H1 (cell line): ENCODE results near the gene GPSM1. TPM values are rescaled to one million over a fixed set of nuclear protein-coding genes. Genes with fewer than 3 reads are reported as not detected.

Experiments used
- FOSL1 ChIP-seq: IDR thresholded peaks from 2 replicates; pipeline ENCODE4 v1.6.1; 2011; ENCODE audit warnings: mild to moderate bottlenecking, low read depth, low read length, moderate library complexity; ENCODE audit not compliant: insufficient read depth
- GABPA ChIP-seq: IDR thresholded peaks from 2 replicates; pipeline ENCODE4 v1.6.1; 2011; ENCODE audit warnings: mild to moderate bottlenecking, low read length, moderate library complexity, borderline replicate concordance; ENCODE audit not compliant: insufficient read depth
- POU5F1 ChIP-seq: IDR thresholded peaks from 2 replicates; pipeline ENCODE4 v1.6.1; 2011; ENCODE audit warnings: low read depth, mild to moderate bottlenecking, low read length, moderate library complexity
- RAD21 ChIP-seq, 2 experiments: IDR thresholded peaks in 1 of 2; conservative IDR thresholded peaks in 1 of 2; 2 replicates each; pipeline ENCODE4 v1.6.1; 2011; ENCODE audit warnings: low read depth in 2 of 2, low read length in 2 of 2, improper control_type of control experiment in 1 of 2, inconsistent platforms in 1 of 2, mild to moderate bottlenecking in 1 of 2, moderate library complexity in 1 of 2
- RBBP5 ChIP-seq: IDR thresholded peaks from 2 replicates; pipeline ENCODE4 v1.7.1; 2012; ENCODE audit warnings: low read depth, mild to moderate bottlenecking, inconsistent platforms, low read length, moderate library complexity, borderline replicate concordance
- RFX5 ChIP-seq: IDR thresholded peaks from 2 replicates; pipeline ENCODE4 v1.6.1; 2011; ENCODE audit warnings: low read depth, low read length, improper control_type of control experiment, borderline replicate concordance
- TAF7 ChIP-seq: optimal IDR thresholded peaks from 2 replicates; pipeline ENCODE3; 2011; ENCODE audit warnings: low read depth, mild to moderate bottlenecking, inconsistent platforms, low read length, moderate library complexity, borderline replicate concordance
- ZNF274 ChIP-seq: IDR thresholded peaks from 2 replicates; pipeline ENCODE4 v1.7.0; 2012; ENCODE audit warnings: low read length, borderline replicate concordance; ENCODE audit errors: extremely low read depth
- polyA plus RNA-seq, 7 experiments: library from polyadenylated mRNA; depleted of rRNA in 3 of 7; stranded (reverse) in 5 of 7; unstranded in 2 of 7; fragments of >200 nt in 5 of 7; fragments of 200-250 nt in 2 of 7; gene quantifications; 1 replicate in 5 of 7; 2 replicates in 1 of 7; 4 replicates in 1 of 7; pipeline versions ENCODE4 v1.2.1 to v1.2.3, GENCODE V29; 2011 to 2013; ENCODE audit warnings: missing spikeins in 2 of 7, mixed read lengths in 2 of 7
- total RNA-seq: library from RNA; stranded (reverse); fragmentation: NEBNext Ultra II Directional; extraction: Animal tissue kit (Norgen Biotek cat#: 25700); gene quantifications from 2 replicates; pipeline ENCODE4 v1.2.1, GENCODE V29; 2021
- TF ChIP-seq, protein P1 (sequence below): fragments of 300-600 bp; sonication (generic); IDR thresholded peaks from 2 replicates; pipeline ENCODE4 v1.7.1; 2012; ENCODE audit warnings: low read length, moderate library complexity, mild to moderate bottlenecking, inconsistent platforms; ENCODE audit not compliant: insufficient replicate concordance
- TF ChIP-seq, protein P2 (sequence below): IDR thresholded peaks from 2 replicates; pipeline ENCODE4 v1.6.1; 2011; ENCODE audit warnings: low read length, improper control_type of control experiment

The GPSM1 gene
- total and polyA plus RNA-seq, 2 of the 8 experiments (the other 6 are each of a cell fraction or from before 2014, with no cell fraction given), result 12.8 to 18.0 TPM

DNA sequence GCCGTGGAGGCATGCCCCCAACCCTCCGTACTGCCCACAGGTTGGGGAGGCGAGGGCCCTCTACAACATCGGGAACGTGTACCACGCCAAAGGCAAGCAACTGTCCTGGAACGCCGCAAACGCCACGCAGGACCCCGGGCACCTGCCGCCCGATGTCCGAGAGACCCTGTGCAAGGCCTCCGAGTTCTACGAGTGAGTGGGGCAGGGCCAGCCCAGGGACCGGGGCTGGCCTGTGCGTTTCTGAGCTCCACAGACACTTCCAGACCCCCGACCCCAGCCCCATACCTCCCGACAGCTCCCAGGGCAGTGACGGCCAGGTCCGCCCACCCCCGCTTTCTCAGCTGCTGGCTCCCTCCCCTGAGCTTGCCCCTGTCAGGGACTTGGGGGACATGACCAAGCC, 9.5 kb downstream of the GPSM1 start (continued):
- TF ChIP-seq, protein P1, sequence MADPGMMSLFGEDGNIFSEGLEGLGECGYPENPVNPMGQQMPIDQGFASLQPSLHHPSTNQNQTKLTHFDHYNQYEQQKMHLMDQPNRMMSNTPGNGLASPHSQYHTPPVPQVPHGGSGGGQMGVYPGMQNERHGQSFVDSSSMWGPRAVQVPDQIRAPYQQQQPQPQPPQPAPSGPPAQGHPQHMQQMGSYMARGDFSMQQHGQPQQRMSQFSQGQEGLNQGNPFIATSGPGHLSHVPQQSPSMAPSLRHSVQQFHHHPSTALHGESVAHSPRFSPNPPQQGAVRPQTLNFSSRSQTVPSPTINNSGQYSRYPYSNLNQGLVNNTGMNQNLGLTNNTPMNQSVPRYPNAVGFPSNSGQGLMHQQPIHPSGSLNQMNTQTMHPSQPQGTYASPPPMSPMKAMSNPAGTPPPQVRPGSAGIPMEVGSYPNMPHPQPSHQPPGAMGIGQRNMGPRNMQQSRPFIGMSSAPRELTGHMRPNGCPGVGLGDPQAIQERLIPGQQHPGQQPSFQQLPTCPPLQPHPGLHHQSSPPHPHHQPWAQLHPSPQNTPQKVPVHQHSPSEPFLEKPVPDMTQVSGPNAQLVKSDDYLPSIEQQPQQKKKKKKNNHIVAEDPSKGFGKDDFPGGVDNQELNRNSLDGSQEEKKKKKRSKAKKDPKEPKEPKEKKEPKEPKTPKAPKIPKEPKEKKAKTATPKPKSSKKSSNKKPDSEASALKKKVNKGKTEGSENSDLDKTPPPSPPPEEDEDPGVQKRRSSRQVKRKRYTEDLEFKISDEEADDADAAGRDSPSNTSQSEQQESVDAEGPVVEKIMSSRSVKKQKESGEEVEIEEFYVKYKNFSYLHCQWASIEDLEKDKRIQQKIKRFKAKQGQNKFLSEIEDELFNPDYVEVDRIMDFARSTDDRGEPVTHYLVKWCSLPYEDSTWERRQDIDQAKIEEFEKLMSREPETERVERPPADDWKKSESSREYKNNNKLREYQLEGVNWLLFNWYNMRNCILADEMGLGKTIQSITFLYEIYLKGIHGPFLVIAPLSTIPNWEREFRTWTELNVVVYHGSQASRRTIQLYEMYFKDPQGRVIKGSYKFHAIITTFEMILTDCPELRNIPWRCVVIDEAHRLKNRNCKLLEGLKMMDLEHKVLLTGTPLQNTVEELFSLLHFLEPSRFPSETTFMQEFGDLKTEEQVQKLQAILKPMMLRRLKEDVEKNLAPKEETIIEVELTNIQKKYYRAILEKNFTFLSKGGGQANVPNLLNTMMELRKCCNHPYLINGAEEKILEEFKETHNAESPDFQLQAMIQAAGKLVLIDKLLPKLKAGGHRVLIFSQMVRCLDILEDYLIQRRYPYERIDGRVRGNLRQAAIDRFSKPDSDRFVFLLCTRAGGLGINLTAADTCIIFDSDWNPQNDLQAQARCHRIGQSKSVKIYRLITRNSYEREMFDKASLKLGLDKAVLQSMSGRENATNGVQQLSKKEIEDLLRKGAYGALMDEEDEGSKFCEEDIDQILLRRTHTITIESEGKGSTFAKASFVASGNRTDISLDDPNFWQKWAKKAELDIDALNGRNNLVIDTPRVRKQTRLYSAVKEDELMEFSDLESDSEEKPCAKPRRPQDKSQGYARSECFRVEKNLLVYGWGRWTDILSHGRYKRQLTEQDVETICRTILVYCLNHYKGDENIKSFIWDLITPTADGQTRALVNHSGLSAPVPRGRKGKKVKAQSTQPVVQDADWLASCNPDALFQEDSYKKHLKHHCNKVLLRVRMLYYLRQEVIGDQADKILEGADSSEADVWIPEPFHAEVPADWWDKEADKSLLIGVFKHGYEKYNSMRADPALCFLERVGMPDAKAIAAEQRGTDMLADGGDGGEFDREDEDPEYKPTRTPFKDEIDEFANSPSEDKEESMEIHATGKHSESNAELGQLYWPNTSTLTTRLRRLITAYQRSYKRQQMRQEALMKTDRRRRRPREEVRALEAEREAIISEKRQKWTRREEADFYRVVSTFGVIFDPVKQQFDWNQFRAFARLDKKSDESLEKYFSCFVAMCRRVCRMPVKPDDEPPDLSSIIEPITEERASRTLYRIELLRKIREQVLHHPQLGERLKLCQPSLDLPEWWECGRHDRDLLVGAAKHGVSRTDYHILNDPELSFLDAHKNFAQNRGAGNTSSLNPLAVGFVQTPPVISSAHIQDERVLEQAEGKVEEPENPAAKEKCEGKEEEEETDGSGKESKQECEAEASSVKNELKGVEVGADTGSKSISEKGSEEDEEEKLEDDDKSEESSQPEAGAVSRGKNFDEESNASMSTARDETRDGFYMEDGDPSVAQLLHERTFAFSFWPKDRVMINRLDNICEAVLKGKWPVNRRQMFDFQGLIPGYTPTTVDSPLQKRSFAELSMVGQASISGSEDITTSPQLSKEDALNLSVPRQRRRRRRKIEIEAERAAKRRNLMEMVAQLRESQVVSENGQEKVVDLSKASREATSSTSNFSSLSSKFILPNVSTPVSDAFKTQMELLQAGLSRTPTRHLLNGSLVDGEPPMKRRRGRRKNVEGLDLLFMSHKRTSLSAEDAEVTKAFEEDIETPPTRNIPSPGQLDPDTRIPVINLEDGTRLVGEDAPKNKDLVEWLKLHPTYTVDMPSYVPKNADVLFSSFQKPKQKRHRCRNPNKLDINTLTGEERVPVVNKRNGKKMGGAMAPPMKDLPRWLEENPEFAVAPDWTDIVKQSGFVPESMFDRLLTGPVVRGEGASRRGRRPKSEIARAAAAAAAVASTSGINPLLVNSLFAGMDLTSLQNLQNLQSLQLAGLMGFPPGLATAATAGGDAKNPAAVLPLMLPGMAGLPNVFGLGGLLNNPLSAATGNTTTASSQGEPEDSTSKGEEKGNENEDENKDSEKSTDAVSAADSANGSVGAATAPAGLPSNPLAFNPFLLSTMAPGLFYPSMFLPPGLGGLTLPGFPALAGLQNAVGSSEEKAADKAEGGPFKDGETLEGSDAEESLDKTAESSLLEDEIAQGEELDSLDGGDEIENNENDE, result no peak
- TF ChIP-seq POU5F1 (no peak), TAF7 (no peak), RBBP5 (no peak), RAD21 (IDR thresholded peaks at IDR 0.05 in 1 of 2, conservative IDR thresholded peaks at IDR 0.05 in 1 of 2; ENCODE audit: low read depth in 2 of 2, low read length in 2 of 2) (no peak), RFX5 (no peak), ZNF274 (no peak), FOSL1 (no peak), GABPA (no peak)
- TF ChIP-seq, protein P2, sequence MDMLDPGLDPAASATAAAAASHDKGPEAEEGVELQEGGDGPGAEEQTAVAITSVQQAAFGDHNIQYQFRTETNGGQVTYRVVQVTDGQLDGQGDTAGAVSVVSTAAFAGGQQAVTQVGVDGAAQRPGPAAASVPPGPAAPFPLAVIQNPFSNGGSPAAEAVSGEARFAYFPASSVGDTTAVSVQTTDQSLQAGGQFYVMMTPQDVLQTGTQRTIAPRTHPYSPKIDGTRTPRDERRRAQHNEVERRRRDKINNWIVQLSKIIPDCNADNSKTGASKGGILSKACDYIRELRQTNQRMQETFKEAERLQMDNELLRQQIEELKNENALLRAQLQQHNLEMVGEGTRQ, result no peak
